ENCODE results near the gene CATSPER4.

Gene CATSPER4

GRCh38 chr1:26190373-26190987 lies at the start of gene CATSPER4:
Gene CATSPER4, plus strand, starts transcription at chr1:26190602. Its CDS starts 26 bp downstream, at chr1:26190628.
- no peak for DNase-seq (ENCODE audit: low read depth, low spot score)

- DNase-seq (ENCODE audit: low read depth, low spot score) = no peak
These were observed 48.2 kb upstream of the CATSPER4 start for GRCh38 chr1:26142159-26142558.

- peak; percentile 57 for DNase-seq (ENCODE audit: low read depth, low spot score)
These were observed 45.1 kb upstream of the CATSPER4 start for GRCh38 chr1:26145041-26145959.

GRCh38 chr1:26145960-26146294 lies 44.5 kb upstream of the CATSPER4 start:
- no peak for DNase-seq (ENCODE audit: low read depth, low spot score)

- no peak for DNase-seq (ENCODE audit: low read depth, low spot score)
These were observed 41.5 kb upstream of the CATSPER4 start for GRCh38 chr1:26148887-26149286.

- no peak for DNase-seq (ENCODE audit: low read depth, low spot score)
These were observed 36.4 kb upstream of the CATSPER4 start for GRCh38 chr1:26153966-26154532.

- DNase-seq (ENCODE audit: low read depth, low spot score) = no peak
These were observed 35.7 kb upstream of the CATSPER4 start for GRCh38 chr1:26154750-26155149.

GRCh38 chr1:26155370-26156284 lies 34.8 kb upstream of the CATSPER4 start:
- no peak for DNase-seq (ENCODE audit: low read depth, low spot score)

GRCh38 chr1:26156285-26157038 lies 33.9 kb upstream of the CATSPER4 start:
- DNase-seq (ENCODE audit: low read depth, low spot score) = no peak

GRCh38 chr1:26158271-26158907 lies 32.0 kb upstream of the CATSPER4 start:
- DNase-seq (ENCODE audit: low read depth, low spot score) = no peak

GRCh38 chr1:26158908-26159742 lies 31.3 kb upstream of the CATSPER4 start, which contains the start of gene FAM110D:
Gene FAM110D, plus strand, starts transcription at chr1:26159079. Its CDS starts 2,213 bp downstream, at chr1:26161292.
- no peak for DNase-seq (ENCODE audit: low read depth, low spot score)

GRCh38 chr1:26159743-26160039 lies 30.7 kb upstream of the CATSPER4 start:
- DNase-seq (ENCODE audit: low read depth, low spot score) = no peak

- DNase-seq (ENCODE audit: low read depth, low spot score) = no peak
These were observed 29.6 kb upstream of the CATSPER4 start for GRCh38 chr1:26160527-26161414.

- no peak for DNase-seq (ENCODE audit: low read depth, low spot score)
These were observed 28.8 kb upstream of the CATSPER4 start for GRCh38 chr1:26161415-26162219.

- DNase-seq (ENCODE audit: low read depth, low spot score) = no peak
These were observed 28.1 kb upstream of the CATSPER4 start for GRCh38 chr1:26162220-26162709.

GRCh38 chr1:26163684-26164035 lies 26.7 kb upstream of the CATSPER4 start:
- no peak for DNase-seq (ENCODE audit: low read depth, low spot score)

GRCh38 chr1:26164036-26164860 lies 26.2 kb upstream of the CATSPER4 start:
- DNase-seq (ENCODE audit: low read depth, low spot score) = no peak
